Fibroblast of gingiva (primary cell): ENCODE measurements around the gene FRMD8.
"Not testable (repeated sequence)": the region's sequence is repeated elsewhere in the genome, so short reads cannot be mapped to it uniquely, and the experiment has no call there.

Experiments used
- DNase-seq: peaks from one replicate; pipeline ENCODE4 v3.0.0-alpha.2; 2011; ENCODE audit warnings: low read depth

FRMD8 gene

DNA sequence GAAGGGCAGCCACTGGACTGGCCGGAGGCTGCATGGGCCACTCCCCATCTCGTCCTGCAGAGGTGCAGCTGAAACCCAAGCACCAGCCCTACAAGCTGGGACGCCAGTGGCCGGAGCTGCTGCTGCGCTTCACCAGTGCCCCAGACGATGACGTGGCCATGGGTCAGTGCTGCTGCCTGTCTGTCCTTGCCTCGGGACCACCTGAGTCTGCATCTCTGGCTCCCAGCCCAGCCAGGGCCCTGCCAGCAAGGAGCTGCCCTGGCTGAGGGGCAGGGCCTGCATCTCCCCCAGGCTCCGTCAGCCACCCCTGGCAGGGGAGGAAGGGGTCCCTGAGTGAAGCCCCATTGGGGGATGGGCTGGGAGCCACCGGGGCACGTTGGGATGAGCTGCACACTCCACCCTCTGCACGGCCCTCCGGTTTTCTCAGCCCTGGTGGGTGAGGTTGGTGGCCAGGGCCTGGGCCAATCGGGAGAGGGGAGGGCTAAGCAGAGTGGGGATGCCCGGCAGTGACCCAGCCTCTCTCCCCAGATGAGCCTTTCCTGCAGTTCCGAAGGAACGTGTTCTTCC lies 7.2 kb downstream of the FRMD8 start:
- DNase-seq, result no peak

DNA sequence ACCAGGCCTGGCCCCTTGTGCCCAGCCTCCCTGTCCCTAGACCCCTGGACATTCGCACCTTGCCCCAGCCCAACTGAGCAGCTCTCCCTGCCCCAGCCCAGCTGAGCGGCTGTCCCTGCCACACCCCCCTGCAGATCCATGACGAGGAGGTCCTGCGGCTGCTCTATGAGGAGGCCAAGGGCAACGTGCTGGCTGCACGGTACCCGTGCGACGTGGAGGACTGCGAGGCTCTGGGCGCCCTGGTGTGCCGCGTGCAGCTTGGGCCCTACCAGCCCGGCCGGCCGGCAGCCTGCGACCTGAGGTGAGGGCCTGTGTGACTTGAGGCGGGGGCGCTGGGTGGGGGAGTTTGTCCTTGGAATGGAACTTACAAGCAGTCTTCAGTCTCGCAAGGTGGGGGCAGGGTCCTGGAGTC lies 7.7 kb downstream of the FRMD8 start:
- no peak for DNase-seq

DNA sequence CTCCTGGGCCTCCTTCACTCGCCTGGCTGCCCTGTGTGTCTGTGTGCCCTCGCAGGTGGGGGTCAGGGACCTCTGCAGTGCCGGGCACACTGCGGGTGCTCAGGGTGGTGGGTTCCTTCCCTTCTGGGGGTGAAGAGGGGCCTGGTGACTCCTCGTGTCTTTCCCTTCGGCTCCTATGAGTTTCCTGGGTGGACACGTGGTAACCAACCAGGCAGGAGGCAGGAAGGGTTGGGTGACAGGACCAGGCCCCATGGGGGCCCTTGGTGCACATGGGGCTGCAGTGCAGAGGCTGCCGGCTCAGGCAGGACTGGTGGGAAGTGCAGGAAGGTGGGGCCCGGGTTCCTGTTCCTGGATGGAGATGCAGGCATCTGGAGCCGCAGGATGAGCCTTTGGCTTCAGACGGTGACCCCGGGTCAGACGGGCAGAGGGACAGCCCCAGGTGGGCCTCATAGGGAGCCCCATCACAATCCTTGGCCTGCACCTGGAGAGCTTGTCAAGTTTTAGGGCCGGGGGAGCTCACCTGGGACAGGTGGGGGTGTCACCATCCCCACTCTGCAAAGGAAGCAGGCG lies 9.6 kb downstream of the FRMD8 start:
- no peak for DNase-seq

DNA sequence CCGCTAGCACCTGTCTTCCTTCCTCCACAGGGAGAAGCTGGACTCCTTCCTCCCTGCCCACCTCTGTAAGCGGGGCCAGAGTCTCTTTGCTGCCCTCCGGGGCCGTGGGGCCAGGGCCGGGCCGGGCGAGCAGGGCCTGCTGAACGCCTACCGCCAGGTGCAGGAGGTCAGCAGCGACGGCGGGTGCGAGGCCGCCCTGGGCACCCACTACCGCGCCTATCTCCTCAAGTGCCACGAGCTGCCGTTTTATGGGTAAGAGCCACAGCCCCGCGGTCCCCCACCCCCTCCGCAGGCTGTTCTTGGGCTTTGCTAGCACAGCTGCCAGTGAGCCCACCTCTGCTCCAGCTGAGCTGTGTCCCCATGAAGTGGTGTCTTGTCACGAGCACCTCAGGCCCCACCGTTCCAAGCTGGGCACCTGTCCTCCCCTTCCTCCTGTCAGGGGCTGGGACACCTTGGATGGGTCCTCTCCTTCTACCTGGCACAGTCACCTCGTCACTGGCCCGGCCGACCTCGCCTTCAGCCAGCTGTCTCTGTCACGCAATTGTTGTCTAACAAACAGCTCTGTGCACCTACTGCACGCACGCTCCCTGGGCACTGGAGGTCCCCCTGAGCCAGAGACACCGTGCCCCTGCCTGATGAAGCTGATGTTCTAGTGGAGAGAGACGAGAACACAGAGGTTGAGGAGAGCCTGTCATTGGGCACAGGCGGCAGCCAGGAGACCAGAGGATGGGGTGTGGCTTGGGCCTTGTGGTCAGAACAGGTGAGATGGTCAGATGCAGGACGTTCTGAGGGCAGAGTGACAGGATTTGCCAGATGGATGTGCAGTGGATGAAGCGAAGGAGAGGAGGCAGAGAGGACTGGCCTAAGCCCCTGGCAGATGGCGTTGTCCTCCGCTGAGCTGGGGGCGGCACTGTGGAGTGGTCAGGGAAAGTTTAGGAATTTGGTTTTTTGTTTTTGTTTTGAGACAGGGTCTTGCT lies 10.6 kb downstream of the FRMD8 start:
- DNase-seq, result no peak

DNA sequence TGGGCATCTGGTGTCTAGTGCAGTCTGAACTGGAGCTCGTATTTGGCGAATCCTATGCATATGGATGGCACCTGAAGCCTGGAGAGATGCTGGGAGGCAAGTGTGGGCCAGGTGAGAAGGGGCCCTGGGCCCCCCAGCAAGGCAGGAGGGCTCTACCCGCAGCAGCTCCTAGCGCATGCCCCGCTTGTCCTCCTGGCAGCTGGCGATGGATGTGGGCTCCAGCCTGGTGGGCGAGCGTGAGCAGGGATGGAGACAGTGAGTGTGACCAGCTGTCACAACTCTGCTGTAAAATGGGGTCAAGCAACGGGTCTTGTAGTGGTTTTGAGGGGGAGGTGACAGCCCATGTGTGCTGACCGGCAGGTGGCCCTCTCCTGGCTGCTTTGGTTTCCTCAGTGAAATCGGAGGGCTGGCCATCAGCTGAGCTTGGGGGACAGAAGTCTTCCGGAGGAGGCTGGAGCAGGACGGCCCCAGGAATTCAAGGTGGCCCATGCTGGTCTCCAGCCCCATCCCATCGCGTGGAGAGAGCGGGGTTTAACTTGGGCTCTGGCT lies 12.0 kb downstream of the FRMD8 start:
- DNase-seq, result no peak

DNA sequence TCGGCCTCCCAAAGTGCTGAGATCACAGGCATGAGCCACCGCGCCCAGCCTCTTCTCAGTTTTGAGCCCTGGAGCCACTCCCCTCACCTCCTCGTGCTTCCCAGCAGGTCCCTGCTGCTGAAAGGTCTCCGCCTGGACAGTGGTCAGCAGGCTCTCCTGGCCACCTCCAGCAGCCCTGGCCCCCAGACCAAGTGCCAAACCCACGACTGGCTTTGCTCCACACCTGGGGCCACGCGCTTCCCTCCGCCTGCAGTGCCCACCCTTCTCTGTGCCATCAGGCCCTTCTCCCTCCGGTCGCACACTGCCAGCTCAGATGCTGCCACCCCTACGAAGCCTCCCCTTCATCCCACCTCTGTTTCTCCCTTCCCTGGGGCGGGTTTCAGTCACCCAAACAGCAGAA lies 12.8 kb downstream of the FRMD8 start:
- no peak for DNase-seq

DNA sequence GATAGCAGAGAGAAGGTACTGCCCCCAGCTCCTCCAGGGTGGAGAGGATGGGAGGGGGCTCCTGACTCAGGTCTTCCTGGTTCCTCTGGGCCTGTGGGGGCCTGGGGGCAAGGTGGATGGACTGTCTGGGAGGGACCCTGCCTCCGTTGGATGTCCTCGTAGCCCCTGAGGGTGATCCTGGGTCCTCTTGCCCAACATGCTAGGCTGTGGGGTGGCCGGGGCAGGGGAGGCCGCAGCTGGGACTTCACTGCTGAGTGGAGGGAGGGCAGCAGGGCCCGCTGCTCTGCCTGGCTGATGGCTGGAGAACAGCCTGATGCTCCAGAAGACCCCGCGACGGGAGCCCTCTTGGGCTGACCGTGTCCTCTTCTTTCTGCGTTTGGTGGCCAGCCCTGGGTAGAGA lies 13.4 kb downstream of the FRMD8 start:
- DNase-seq, result no peak

DNA sequence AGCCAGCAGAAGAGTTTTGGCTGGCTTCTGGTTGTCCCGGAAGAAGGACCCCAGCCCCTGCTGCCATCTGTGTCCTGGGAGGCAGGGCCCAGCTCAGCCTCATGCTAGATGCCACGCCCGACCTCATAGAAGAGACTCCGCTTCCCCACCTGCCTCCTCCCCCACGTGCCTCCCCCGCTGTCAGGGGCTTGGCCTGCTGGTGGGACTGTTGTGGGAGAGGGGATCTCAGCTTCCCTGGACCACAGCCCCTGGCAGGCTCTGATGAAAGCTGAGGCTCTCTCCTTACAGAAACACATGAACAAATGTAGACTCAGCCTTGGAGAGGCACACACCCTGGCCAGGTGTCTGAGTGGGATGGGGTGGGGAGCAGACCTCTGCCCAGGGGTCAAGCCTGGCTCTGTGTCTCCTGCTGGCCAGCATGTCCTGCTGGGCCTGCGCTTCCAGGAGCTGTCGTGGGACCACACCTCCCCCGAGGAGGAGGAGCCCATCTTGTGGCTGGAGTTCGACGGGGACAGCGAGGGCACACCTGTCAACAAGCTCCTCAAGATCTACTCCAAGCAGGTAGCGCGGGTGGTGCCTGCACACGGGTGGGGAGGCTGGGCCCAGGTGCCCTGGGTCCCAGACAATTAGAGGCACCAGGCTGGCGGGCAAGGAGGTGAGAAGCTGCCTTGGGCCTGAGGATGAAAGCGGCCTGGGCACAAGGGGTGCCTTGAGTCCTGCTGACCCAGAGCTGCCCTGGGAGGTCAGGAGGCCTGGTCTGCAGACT lies 14.1 kb downstream of the FRMD8 start:
- DNase-seq, result no peak

DNA sequence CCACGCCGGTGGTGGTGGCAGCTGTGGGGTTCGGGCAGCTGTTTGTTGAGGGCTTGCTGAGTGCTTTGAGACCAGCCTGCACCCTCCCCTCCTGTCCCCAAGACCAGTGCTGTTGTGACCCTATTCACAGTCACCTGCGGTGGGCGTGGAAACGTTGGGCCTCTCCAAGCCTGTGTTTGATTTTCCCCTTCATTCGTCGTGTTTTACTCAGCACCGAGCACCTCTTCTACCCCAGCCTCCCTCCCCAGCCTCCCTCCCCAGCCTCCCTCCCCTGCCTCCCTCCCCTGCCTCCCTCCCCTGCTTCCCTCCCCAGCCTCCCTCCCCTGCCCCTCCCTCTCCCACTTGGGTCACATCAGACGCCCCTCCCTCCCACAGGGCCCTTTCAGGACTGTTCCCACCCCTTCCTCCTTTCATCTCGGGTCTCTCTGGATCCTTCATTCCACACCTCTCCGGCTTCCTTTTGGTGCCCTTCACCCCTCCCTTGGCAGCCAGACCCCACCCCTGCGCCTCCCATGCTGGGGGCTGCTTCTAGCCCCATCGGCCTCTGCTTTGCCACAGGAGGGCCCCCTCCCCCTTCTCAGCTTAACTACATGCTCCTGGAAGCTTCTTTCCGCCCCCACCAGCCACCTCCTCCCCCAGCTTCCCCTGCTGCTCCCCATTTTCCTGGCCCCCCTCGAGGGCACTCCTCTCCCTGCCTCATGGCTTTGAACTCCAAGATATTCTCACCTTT lies 14.8 kb downstream of the FRMD8 start:
- no peak for DNase-seq

DNA sequence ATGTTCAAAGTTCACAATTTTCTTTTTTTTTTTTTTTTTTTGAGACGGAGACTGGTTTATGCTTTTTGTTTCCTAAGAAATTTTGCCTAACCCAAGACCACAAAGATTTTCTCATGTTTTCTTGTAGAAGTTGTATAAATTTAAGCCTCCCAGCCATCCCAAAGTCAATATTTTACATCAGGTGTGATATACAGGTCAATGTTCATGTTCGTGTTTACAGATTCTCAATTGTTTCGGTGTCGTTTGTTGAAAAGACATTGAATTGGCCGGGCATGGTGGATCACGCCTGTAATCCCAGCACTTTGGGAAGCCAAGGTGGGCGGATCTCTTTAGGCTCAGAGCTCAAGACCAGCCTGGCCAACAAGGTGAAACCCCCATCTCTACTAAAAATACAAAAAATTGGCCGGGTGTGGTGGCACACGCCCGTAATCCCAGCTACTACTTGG lies 15.4 kb downstream of the FRMD8 start:
- DNase-seq, result no peak

DNA sequence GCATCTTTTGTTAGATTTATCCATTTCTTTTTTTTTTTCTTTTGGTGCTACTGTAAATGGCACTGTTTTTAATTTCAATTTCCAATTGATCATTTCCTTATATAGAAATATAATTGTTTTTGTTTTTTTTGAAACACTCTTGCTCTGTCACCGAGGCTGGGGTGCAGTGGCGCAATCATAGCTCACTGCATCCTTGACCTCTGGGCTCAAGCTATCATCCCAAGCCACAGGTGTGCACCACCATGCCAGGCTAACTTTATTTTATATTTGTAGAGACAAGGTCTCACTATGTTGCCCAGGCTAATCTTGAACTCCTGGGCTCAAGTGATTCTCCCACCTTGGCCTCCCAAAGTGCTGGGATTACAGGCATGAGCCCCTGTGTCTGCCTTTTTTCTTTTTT lies 16.4 kb downstream of the FRMD8 start:
- DNase-seq, result no peak

DNA sequence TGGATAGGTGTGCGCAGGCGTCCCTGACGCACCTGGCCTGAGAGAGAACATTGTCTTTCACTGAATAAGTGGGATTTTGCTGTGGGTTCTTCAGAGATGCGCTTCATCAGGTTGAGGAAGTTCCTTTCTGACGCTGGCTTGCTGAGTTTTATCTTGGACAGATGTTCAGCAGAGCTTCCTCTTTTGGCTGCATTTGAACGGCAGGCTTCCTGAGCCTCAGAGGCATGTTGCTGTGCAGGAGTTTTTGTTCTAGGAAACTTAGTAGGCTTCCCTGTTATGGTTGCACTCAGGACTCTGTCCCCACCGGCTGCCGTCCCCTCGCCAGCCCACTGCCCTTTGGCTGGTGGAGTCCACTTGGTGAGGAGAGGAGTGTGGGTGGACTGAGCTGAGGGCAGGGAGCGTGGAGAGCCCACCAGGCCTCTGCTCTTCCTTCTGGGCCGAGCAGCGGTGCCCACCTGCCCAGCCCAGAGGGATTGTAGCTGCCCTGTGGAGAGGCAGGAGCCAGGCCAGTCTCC lies 17.2 kb downstream of the FRMD8 start:
- no peak for DNase-seq

DNA sequence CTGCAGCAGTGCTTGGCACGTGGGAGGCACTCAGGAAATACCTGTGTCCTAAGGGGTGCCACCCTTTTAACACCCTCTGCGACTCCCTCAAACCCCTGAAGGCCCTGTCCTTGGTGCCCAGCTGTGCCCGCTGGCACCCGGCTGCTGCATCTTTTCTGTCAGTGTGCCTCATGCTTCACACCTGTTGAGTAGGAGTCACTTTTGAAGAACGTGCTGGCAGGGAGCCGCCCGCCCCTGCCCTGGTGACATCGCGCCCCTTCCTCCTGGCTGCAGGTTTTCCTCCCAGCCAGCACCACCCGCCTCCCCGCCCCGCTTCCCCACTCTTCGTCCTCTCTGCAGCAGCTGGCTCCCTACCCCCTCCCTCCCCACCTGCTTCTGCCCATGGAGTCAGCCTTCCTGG lies 17.8 kb downstream of the FRMD8 start:
- no peak for DNase-seq

DNA sequence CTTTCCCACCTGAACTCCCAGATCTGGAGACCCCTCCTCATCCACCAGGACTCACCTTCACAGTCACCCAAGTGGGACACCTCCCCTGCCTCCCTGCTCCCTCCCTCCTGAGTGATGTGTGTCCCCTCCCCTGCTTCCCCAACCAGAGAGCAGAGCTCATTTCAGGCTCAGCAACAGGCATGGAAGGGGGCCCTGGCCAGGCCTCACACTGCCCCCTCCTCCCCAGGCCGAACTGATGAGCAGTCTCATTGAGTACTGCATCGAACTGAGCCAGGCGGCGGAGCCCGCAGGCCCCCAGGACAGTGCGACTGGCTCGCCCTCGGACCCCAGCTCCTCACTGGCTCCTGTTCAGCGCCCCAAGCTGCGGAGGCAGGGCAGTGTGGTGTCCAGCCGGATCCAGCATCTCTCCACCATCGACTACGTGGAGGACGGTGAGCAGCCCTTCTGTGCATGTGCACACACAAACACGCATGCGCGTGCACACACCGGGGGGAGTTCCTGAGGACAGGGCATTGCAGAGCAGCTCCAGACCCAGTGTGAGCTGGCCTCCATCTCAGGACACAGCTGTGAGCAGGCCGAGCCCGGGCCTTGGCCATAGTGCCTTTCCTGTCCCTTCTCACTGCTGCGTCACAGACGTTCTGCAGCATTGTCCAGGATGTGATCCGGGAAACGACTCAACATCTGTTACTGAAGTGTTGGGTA lies 18.4 kb downstream of the FRMD8 start:
- no peak for DNase-seq

DNA sequence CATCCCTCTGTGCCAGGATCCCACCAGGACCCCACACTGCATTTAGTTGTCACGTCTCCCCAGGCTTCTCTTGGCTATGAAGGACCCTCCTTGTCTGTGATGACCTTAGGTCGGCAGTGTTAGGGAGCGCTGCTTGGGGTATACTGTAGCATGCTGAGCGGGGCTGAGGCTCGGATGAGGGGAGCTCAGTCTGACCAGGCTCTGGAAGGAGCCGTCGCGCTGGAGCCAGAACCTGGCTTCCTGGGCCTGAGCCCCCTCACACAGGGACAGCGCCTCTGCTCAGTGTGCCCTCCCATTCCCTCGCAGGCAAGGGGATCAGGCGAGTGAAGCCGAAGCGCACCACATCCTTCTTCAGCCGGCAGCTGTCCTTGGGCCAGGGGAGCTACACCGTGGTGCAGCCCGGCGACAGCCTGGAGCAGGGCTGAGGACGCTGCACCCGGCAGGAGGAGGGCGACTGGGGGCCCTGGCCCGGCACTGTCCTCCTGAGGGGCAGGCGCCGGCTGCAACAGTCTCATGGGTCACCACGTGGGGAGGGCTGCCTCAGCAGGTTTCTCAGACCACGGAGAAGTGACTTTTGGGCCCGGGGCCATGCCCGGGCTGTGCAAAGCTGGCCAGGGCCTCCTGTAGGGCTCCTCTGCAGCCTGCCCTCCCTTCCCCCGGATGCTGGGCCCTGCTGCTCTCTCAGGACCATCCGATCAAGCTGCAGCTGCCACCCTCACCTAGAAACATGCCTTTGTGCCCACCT lies 24.7 kb downstream of the FRMD8 start:
- no peak for DNase-seq

DNA sequence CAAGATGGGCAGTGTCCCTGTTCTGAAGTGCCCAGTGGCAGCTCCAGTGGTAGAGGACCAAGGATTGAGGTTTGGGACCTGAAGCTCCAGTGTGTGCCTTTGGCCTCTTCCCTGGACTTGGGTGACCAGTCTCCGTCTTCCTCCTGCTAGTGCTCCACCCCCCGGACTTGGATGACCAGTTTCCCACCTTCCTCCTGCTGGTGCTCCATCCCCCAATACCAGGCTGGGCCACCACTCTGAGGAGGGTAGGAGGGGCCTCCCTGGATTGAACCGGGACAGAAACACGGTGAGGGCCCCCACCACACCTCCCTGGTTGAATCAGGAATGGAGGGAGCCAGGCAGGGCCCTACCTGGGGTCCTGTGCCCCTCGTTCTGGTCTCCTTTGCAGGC lies 25.2 kb downstream of the FRMD8 start:
- DNase-seq, result no peak

DNA sequence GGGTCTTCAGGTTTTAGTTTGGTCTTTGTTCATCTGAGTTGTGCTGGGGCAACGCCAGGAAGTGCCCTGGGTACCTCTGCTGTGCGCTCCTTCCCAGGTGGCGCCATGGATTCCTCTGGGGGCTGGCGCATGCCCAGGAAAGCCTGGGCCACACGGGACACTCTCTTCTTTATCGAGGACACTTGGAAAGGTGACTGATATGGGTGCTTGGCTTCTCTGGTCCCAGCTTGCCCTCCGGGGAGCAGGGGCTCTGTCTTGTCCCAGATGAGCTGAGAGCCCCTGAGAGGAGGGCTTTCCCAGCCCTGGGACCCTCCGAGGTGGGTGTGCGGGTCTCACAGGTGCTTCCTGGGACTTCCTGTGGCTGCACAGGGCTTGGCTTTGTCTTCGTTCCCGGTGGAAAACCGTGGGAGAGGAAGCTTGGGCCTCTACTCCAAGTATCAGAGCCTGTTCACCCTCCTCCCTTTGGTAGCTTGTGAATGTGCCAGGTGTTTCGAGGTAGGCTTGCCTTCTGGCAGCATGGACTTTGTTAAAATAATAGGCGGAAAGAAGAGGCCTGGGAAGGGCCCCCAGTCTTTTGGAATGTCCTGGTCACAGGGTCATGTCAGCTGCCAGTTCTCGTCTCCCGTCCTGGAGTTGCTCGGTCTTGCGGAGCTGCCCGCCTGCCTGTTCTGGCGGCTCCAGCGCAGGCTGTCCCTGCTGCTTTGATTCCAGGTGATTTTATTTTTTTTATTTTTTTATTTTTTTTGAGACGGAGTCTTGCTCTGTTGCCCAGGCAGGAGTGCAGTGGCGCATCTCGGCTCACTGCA lies 26.0 kb downstream of the FRMD8 start:
- no peak for DNase-seq

DNA sequence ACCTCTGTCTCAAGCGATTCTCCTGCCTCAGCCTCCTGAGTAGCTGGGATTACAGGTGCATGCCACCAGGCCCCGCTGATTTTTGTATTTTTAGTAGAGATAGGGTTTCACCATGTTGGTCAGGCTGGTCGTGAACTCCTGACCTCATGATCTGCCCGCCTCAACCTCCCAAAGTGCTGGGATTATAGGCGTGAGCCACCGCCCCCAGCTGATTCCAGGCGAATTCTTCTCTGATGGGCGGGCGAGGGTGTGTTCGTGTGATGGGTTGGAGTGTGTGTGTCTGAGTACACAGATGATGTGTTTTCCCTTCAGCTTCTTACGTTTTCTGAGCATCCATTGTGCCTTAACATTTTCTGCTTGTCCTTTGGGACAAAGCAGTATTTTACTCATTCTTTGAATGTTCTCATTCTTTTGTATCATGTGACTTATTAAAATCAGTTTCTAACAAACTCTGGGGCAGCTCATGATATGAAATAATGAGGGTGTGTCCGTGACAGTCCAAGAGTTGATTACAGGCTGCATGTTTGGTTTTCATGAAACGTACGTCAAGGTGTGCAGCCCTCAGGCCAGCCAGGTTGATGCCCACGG lies 26.7 kb downstream of the FRMD8 start:
- not testable (repeated sequence) for DNase-seq
